GM13976 (cell line): ENCODE results near the gene HNRNPA2B1.
"Not testable (repeated sequence)": the region's sequence is repeated elsewhere in the genome, so short reads cannot be mapped to it uniquely, and the experiment has no call there.

Experiments
- DNase-seq: peaks from one replicate; pipeline ENCODE4 v3.0.0; 2012; ENCODE audit warnings: low spot score
- in situ Hi-C: fragments of 300-500 bp; cut with MboI; formaldehyde crosslinking; loops from one replicate; pipeline ENCODE4 v1.12.0; 2022; ENCODE audit warnings: low sequenced_read_pairs, mixed read lengths, inconsistent platforms; ENCODE audit not compliant: unreplicated experiment
- TF ChIP-seq, protein P1 (sequence below): IDR thresholded peaks from 2 replicates; pipeline ENCODE4 v1.5.1; 2012; ENCODE audit warnings: borderline replicate concordance, mild to moderate bottlenecking; ENCODE audit not compliant: insufficient read depth; ENCODE audit errors: extremely low read depth, missing control alignments, control extremely low read depth

The HNRNPA2B1 gene

DNA sequence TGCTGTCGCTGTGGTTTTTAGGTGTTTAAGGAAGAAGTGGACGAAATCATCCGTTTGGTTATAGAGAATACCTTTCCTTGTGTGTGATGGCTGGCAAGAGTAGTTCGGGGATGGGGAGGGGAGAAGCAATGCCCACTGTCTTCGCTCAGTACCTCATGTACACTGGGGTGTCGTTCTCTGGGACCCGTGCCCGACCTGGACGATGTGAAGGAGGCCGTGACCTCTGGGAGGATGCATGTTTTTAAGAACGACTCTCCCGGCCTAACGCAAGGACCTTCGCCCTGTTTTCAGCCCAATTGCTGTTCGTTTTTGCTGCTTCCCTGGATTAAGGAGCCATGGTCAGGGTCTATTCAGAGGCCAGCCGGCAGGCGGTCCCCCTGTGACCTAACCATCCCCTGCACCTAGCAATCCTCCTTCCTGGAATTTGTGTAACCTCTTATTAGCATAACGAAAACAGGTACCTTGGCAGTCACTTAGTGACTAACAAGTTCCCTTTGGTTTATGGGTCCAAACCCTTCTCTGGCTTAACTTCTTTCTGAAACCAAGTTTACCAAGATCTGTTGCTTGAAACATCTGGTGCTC lies 47.2 kb downstream of the HNRNPA2B1 start:
- in situ Hi-C loops: no loop called here
- DNase-seq: peak; percentile 30
- TF ChIP-seq, protein P1, sequence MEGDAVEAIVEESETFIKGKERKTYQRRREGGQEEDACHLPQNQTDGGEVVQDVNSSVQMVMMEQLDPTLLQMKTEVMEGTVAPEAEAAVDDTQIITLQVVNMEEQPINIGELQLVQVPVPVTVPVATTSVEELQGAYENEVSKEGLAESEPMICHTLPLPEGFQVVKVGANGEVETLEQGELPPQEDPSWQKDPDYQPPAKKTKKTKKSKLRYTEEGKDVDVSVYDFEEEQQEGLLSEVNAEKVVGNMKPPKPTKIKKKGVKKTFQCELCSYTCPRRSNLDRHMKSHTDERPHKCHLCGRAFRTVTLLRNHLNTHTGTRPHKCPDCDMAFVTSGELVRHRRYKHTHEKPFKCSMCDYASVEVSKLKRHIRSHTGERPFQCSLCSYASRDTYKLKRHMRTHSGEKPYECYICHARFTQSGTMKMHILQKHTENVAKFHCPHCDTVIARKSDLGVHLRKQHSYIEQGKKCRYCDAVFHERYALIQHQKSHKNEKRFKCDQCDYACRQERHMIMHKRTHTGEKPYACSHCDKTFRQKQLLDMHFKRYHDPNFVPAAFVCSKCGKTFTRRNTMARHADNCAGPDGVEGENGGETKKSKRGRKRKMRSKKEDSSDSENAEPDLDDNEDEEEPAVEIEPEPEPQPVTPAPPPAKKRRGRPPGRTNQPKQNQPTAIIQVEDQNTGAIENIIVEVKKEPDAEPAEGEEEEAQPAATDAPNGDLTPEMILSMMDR: no peak

DNA sequence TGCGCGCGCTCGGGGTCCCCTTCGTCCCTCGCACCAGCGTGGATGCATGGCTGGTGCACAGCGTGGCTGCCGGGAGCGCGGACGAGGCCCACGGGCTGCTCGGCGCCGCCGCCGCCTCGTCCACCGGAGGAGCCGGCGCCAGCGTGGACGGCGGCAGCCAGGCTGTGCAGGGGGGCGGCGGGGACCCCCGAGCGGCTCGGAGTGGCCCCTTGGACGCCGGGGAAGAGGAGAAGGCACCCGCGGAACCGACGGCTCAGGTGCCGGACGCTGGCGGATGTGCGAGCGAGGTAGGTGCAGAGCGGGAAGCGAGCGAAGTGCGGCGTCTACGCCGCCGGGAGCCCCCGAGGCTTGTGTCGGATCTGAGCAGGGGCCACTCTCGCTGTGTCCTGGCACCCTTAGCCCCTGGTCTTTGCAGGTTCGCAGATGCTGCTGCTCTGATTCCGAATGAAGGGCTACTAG lies 47.7 kb downstream of the HNRNPA2B1 start:
- in situ Hi-C loops: not testable (repeated sequence)

GRCh38 chr7:26151953-26152781 lies 48.4 kb downstream of the HNRNPA2B1 start, which contains the start of gene NFE2L3:
TSS of gene NFE2L3 (plus strand) at chr7:26152198. CDS start at chr7:26152499, 301 bp downstream.
- TF ChIP-seq, protein P1: peak; percentile 23
- DNase-seq: peak; percentile 95
- in situ Hi-C loops: no loop called here

More for the DNA sequence above, 47.7 kb downstream of the HNRNPA2B1 start:
- DNase-seq: peak; percentile 32

- DNase-seq: no peak
- TF ChIP-seq, protein P1: no peak
- in situ Hi-C loops: no loop called here
Observed at GRCh38 chr7:26151650-26151952, 48.9 kb downstream of the HNRNPA2B1 start.

DNA sequence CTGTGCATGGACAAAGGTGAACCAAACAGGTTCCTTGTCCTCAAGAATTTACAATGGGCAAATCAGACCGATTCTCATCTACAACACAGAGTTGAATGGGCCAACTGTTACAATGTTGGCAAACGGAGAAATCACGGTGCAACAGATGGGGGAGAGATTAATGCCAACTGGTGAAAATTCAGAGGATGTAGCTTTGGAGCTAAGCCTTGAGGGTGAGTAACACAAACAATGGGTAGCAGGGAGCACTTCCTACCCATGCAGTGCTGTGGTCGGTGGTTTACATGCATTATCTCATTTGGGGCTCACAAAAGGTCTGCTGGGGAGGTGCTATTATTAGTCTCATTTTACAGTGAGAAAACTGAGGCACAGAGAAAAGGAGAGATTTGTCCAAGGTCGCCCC lies 49.5 kb downstream of the HNRNPA2B1 start:
- no peak for DNase-seq
- TF ChIP-seq, protein P1: no peak
- in situ Hi-C loops: no loop called here

- DNase-seq: no peak
- in situ Hi-C loops: no loop called here
- TF ChIP-seq, protein P1: no peak
Observed at GRCh38 chr7:26149391-26149977, 51.1 kb downstream of the HNRNPA2B1 start.

- DNase-seq, in situ Hi-C loops: not testable (repeated sequence)
Observed at GRCh38 chr7:26148307-26148700, 52.2 kb downstream of the HNRNPA2B1 start.

DNA sequence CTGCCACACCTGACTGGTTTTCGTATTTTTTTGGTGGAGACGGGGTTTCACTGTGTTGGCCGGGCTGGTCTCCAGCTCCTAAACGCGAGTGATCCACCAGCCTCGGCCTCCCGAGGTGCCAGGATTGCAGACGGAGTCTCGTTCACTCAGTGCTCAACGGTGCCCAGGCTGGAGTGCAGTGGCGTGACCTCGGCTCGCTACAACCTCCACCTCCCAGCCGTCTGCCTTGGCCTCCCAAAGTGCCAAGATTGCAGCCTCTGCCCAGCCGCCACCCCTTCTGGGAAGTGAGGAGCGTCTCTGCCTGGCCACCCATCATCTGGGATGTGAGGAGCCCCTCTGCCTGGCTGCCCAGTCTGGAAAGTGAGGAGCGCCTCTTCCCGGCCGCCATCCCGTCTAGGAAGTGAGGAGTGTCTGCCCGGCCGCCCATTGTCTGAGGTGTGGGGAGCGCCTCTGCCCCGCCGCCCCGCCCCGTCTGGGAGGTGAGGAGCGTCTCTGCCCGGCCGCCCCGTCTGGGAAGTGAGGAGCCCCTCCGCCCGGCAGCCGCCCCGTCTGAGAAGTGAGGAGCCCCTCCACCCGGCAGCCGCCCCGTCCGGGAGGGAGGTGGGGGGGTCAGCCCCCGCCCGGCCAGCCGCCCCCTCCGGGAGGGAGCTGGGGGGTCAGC lies 52.8 kb downstream of the HNRNPA2B1 start:
- DNase-seq, in situ Hi-C loops: not testable (repeated sequence)
